Activated effector memory CD4-positive, alpha-beta T cell treated with anti-CD3 and anti-CD28 coated beads, Interleukin-2, amount 50 U/mL, for 16 hours (primary cell): ENCODE results near the gene EGLN3.

Experiments used
- DNase-seq: peaks from one replicate; pipeline ENCODE4 v3.0.0-alpha.2; 2020

The EGLN3 gene

DNA sequence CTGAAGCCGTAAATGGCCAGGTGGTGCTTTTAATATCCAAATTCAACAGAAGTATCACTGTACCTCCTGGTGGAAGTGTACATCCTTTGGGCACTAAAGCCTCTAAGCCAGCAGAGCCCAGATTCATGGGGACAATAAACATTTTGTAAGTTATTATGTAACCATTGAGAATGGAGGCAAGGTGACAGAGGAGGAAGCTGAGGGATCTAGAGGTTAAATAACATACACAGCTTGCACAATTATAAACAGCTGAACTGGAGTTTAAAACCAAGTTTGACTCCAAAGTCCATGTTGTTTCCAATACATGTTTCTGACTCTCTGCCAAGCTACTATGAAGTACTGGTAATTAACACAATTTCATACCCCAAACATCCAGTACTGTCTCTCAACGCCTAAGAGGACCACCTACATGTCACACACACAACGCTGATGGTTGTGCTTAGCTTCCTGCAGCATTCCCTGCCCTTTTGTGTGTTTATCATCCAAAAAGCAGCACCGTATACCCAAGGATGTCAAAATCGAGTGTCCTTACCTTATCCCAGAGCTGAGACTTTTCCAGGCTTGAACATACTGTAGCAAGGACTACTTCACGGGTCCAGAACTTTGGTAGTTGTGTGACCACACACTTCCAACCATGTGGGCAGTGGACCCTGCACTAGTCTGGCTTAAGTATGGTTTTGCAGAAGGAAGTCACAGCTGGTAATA lies 41.3 kb downstream of the EGLN3 start:
- DNase-seq, result no peak

DNA sequence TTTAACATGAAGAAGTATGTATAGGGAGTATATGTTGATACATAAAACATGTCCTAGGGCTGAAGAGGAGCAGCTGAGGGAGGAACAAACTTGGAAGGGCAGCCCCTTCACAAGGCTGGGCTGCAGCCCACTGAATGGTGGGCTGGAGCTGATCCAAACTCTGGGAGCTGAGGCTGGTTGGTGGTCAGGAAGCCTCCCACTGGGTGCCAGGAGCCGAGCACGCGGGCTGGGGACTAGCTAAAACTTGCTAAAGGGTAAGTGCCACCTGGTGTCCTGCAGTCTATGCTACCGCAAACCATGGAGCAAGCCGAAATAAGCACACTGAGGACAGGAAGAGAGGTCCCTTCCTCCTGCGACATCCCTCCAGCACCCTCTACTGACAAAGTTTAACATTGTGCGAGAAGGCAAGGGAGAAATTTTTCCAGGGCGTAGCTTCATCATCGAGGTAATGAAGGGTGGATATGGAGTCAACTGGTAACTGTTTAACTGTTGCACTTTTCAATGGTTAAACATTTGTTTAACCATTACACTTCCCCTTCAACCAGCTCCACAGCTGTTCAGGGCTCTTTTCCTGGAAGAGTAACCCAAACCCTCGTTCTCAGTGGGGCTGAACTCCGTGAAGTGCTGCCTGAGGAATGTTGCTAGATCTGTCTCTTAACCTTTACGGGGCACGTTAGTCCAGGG lies 42.2 kb downstream of the EGLN3 start:
- no peak for DNase-seq

DNA sequence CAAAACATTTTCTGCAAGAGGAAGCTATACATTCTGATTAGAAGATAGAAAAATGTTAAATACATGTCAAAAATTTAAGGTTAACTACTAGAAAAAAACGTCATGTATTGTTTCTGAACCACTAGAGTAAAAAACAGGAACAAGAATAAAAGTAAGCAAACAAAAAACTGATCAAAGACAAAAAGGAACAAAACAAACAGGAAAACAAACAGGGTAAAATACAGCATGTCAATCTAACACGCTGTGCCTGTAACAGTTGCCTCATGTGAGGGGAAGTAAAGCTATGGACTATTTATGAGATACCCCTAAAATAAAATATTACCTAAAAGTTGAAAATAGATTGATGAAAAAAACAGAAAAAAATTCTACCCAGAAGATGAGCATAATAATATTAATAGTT lies 43.9 kb downstream of the EGLN3 start:
- DNase-seq, result no peak

DNA sequence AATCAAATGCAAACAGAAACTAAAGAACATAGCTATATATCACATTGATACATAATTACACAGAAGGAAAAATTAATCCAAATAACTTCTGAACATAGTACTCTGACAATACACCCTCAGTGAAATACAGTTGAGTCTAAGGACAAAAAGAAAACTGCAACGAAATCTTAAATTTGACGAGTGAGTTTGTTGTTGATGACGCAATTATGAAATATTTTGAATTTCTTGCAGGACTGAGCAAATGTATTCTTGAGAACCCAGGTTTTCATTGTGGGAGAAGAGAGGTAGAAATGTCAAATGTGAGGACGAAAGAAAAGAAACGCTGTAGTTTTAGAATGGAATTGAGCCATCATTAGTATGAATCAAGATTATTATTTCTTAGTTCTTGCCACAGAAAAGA lies 46.3 kb downstream of the EGLN3 start:
- no peak for DNase-seq

DNA sequence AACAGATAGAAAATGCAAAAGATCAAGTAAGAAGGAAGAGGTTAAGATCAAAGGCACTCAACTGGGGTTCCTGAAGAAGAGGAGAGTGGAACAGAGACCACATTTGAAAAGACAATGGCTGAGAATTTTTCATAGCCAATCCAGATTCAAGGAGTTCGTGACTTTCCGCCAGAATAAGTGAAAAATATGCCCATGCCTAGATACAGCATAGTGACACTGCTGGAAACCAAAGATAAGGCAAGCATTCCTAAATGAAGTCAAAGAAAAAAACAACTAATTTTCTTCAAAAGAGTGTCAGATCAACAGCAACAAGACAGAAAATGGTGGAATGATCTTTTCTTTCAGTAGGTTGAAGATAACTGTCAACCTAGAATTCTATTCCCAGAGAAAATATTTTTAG lies 47.5 kb downstream of the EGLN3 start:
- DNase-seq, result no peak

DNA sequence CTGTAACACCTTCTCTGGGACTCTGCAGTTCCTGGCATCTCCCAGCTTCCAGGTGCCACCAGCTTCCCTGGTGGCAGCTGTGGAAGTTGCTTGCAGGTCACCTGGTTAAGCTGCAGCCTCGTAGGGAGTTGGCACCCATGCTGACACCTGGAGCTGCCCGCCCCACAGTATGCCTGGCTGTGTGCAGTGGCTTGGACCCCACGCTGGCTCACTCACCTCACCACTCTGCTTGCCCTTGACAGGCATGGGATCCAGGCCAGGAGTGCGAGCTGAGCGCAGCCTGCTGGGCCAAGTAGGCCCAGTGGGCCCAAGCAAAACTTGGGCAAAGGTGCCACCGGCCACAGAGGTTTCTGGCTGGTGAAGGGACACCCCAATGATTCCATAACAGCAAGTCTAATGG lies 48.5 kb downstream of the EGLN3 start:
- DNase-seq, result no peak

DNA sequence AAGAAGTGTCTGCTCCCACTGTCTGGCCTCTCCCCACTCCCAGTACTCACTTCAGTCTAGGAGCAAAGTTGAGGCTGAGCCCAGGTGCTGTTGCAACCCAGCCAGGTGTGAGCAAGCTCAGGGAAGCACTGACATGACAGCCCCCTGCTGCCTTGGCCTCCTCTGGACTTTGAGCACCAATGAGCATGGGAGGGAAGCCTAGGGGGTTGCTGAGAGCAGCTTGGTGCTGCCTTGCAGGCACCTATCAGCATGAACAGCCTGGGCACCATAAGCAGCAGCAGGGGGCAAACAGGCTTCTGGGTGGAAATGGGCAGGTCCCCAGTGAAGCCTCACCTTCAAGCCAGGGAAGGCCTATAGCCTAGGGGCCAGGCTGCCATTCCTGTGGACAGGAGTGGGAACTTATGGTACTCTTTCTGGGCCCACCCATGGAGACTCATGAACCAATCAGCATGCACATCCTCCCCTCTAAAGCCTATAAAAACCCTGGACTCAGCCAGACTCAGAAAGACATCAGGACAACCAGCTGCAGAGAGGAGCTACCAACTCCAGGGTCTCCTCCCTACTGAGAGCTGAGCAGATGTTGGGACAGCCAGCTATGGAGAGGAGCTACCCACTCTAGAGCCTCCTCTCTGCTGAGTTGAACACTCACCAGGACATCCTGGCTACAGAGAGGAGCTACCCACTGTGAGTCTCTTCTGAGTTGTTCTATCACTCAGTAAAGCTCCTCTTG lies 49.3 kb downstream of the EGLN3 start:
- DNase-seq, result no peak

DNA sequence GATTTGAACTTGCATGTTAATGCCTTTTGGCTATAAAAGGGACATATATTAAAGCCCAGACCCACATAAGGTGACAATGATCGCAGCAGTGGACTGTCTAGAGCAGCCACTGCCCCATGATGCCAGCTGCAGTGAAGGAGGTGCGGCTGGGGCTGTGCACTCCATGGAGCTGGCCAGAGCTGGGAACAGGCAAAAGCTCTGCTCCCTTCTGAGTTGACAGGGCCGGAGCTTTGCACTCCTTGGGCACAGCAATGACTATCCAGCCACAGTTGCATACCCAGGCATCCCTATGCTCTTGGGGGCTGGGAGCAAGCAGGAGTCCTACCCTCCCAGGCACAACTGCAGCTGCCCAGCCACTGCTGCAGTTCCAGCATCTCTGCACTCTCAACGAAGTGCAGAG lies 50.2 kb downstream of the EGLN3 start:
- no peak for DNase-seq

DNA sequence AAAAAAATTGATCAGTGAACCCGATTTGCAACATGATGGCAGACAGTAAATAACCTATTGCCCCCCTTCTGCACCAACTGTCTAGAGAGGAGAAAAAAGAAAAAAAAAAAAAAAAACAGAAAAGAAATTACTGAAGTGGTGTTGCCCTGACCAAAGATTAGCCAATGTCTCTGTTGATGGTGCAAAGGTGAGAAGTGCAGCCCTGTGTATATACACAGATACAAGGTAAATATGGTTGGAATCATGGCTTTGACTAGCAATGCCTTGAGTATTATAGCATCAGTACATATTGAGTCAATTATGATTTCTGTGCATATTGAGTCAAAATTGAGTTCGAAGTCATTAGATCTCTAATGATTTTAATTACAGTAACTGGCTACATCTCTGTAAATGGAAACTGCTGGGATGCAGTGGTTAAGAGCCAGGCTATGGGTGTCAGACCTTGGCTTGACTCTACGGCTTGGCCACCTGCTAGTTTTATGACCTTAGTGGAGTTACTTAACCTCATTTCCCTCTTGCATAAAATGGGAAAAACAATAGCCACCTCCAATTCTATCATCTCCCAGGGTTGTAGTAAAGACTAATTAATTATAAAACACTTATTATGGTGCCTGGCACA lies 51.0 kb downstream of the EGLN3 start:
- no peak for DNase-seq

DNA sequence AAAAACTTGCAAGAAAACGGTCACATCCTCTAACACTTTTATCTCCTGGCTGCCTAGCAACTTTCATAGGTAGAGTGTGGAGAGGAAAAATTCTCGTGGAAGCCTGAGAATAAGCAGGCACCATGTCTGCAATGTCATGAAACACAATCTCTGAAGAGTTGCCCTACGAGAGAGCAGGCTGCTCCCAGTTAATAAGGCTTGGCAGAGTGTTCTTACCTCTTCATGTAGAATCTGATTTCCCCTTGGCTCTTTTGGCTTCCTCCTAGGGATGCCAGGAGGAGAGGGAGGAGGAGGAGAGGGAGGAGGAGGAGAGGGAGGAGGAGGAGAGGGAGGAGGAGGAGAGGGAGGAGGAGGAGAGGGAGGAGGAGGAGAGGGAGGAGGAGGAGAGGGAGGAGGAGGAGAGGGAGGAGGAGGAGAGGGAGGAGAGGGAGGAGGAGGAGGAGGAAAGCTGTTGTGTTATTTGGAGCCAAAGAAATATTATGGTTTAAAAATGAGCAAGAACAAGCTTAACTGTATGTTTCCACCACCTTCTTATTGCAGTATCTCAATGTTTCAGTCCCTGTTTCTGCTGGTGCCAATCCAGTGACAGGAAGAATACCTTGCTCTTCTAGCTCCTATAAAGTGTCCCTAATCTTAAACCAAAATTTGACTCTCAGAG lies 52.9 kb downstream of the EGLN3 start:
- DNase-seq, result no peak

DNA sequence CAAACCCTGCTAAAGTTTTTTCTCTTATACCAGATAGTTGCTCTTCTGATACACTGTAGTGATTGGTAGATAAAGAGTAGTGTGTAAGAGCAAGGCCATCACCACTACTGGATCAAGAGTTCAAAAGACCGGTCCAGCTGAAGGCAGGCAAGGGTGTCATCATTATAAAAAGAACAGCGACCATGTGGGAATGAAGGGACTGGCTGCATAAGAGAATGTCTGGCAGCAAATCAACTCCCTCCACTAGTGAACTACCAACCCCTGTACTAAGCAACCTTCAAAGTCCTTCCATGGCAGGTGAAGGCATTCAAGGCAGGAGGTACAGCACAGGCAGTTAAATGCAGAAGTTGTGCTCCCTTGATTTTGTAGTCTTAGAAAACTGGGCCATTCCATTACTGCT lies 53.5 kb downstream of the EGLN3 start:
- no peak for DNase-seq

DNA sequence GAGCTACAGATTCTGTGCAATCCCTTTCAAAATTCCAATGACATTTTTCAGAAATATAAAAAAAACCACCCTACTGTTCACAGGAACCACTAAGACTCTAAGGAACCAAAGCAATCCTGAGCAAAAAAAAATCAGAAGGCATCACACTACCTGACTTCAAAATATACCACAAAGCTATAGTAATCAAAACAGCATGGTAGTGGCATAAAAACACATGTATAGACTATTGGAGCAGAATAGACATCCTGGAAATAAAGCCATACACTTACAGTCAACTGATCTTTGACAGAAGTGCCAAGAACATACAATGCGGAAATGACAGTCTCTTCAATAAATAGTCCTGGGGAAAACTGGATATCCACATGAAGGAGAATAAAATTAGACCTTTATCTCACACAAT lies 56.5 kb downstream of the EGLN3 start:
- no peak for DNase-seq

DNA sequence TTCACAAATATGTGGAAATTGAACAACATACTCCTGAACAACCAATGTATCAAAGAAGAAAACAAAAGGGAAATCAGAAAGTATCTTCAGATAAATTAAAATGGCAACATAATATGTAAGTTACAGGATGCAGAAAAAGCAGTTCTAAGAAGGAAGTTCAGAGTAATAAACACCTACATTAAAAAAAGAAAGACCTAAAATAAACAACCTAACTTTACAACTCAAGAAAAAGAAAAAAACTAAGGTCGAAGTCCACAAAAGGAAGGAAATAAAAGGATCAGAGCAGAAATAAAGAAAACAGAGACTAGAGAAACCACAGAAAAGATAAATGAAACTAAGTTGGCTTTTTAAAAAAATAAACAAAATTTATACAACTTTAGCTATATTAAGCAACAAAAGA lies 59.2 kb downstream of the EGLN3 start:
- DNase-seq, result no peak

DNA sequence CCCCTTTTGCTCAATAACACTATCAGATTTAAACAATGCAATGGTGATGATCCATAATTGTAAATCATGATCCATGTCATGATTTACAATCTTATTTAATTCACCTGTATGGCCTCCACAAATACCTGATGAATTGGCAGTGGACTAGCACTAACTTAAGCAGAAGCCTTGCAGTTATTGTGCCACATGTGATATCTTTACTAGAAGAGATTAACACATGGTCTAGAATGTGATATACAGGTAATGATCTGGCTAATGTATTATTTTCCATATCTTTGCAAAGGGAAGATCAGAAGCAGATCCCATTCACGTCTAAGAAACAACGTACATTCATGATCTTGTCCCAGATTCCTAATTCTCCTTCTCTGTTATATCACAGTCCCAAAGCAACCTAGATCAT lies 66.0 kb downstream of the EGLN3 start:
- DNase-seq, result no peak

DNA sequence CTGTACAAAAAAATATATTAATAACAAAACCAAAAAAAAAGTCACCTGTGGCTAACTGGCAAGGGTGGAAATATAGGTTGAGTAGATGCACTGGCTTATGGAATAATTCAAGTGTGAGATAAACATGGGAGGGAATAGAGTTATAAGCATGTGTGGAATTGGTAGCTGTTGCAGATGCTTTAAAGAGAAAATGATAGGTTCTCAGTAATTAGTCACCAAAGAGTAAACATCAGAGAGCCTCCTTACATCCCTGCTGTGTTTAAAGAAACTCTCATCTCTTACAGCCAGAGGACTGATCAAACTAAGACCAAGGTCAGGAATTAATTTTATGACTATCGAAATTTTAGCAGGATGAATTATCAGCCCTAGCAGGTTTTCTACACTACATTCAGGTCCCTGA lies 70.5 kb downstream of the EGLN3 start:
- DNase-seq, result no peak

DNA sequence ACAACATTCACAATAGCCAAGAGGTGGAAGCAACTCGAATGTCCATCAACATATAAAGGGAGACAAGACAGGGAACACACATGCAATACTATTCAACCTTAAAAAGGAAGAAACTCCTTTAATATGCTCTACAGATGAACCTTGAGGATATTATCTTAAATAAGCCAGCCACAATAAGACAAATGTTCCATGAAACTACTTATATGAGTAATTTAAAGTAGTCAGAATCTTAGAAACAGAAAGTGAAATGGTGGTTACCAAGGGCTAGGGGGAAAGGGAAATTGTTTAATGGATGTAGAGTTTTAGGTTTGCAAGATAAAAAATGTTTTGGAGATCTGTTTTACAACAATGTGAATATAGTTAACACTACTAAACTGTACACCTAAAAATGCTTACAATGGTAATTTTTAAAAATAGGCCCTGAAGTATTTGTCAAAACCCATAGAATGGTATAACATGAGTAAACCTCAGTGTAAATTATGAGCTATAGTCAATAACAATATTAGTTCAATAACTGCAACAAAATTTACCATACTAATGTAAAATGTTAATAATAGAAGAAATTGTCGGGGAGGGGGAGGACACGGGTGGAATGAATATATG lies 71.1 kb downstream of the EGLN3 start:
- no peak for DNase-seq

DNA sequence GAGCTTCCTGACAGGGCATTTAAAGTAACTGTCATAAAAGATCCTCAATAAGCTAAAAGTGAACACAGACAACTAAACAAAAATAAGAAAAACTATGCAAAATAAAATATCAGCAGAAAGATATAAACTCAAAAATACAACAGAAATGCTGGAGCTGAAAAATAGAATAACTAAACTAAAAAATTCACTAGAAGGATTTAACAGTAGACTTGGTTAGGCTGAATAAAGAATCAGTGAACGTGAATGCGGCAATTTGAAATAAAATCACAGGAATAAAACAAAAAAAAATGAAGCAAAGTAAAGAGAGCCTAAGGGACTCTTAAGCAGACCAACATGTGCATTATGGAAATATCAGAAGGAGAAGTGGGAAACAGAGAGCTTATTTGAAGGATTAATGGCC lies 74.6 kb downstream of the EGLN3 start:
- no peak for DNase-seq
